Measurements from ENCODE around the gene ORMDL1.

Gene ORMDL1

DNA sequence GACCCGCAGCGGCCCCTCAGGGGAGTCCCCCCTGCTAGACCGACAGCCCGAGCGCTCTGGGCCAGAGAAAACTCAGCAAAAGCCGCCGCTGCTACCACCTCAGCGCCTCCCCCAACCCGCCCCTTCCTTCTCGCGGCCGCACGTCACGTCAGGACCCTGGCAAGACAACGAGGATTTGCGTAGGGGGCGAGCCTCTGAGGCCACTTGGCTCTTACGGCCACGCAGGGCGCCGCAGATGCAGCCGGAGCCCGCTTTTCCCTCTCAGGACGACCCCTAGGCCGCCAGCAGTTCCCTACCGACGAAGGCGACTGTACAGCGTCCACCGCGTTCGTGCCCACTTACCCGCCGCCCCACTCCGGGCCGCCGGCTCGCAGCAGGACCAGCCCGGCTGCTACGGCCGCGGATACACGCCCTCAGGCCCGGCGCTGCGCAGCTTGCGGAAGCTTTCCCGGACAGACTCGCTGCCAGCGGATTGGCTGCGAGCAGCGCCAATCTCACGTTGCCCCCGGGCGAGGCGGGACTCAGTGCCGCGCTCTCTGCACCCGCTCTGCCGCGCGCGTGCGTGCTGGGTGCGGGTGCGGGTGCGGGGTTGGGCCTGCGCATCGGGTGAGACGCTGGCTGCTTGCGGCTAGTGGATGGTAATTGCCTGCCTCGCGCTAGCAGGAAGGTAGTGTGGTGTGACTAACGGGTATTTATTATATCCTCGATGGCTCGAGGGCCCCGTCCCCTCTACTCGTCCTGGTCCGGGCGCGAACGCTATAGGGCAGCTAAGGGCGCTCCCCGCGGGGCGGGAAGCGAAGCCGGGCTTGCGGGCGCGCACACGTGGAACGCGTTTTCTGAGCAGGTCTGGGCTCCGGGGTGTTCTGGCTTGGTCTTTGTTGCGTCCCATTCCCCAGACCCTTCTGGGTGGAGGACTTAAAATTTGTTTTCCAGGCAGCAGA is at the start of gene ORMDL1, which contains the start of gene PMS1:
TSS of gene ORMDL1 (minus strand) at position 413 of the 941 bp plus-strand sequence. CDS start 1,744 bp downstream, outside the sequence.
TSS of gene PMS1 (plus strand) at position 524 of the 941 bp plus-strand sequence. CDS start 7,360 bp downstream, outside the sequence.
- in situ Hi-C loops (cut with MboI; ENCODE audit: low sequenced_read_pairs): no loop called here

DNA sequence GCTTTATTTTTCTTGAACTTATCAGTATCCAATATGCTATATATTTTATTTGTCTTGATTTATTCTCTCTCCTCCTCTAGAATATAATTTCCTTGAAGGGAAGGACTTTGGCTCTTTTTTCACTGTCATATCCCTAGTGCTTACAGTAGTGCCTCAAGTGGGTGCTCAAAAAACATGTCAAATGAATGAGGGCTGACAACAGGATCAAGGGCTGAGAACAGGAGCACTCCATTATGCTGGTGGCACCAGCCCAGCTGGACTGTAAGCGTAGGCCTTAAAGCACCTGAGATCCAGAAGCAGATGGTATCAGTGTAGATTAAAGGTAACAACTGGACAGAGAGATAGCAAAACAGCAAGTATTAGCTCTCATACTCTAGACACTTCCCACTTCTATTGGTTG is 46.4 kb upstream of the ORMDL1 start:
- in situ Hi-C loops (cut with MboI; ENCODE audit: low sequenced_read_pairs): no loop called here

DNA sequence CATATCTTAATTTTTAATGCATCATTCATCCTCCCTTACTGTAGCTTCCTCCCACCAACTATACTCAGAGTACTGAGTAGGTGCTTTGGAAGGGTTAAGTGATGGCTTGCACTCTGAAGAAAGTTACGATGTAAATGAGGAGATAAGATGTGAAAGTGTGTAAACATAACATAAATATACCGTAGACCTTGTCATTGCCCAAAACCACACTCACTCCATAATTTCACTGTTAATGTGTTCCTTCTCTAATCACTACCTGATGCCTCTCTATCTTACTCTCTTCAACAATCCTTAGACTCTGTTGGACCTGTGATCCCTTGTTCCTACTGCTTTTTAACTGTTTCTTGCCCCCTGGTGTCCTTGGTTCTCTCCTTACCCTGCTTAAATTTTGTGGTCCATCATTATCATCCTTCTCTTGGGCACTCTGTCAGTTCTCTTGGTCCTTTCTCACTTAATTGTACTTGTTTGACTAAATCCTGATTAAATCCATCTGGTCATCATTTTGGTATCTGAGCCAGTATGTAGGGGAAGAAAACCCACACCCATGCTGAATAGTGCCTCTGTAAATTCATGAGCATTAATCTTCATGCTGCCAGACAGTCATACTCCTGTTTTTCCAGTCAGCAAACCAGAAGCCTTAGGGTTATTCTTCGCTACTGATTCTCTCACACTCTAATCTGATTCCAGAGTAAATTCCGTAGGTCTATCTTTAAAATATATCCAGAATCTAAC is 45.1 kb upstream of the ORMDL1 start:
- in situ Hi-C loops (cut with MboI; ENCODE audit: low sequenced_read_pairs): no loop called here

- in situ Hi-C loops (cut with MboI; ENCODE audit: low sequenced_read_pairs): no loop called here
These were observed 41.9 kb upstream of the ORMDL1 start for GRCh38 chr2:189826039-189826438.

- in situ Hi-C loops (cut with MboI; ENCODE audit: low sequenced_read_pairs): no loop called here
These were observed 40.7 kb upstream of the ORMDL1 start for GRCh38 chr2:189824694-189825396.

DNA sequence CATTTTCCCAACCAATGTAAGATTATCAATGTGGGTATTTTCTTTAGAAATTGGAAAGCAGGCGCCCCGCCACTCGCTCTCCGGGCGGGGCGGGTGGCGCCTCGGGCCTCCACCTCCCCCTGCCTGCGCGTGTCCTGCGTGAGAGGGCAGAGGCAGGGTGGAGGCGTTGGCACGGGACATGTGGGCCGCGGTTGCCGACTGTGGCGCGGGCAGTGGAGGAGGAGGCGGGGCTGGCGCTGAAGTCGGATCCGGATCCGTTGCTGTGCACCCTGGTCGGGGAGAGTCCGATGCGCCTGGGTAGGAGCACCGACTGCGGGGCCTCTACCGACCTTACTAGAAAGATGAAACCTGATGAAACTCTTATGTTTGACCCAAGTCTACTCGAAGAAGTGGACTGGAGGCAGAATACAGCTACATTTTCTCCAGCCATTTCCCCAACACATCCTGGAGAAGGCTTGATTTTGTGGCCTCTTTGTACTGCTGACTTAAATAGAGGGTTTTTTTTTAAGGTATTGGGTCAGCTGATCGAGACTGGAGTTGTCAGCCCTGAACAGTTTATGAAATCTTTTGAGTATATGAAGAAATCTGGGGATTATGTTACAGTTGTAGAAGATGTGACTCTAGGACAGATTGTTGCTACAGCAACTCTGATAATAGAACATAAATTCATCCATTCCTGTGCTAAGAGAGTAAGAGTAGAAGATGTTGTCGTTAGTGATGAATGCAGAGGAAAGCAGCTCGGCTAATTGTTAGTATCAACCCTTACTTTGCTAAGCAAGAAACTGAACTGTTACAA is 38.0 kb upstream of the ORMDL1 start:
- in situ Hi-C loops (cut with MboI; ENCODE audit: low sequenced_read_pairs): no loop called here

GRCh38 chr2:189819297-189819704 is 35.2 kb upstream of the ORMDL1 start:
- in situ Hi-C loops (cut with MboI; ENCODE audit: low sequenced_read_pairs): no loop called here

- in situ Hi-C loops (cut with MboI; ENCODE audit: low sequenced_read_pairs): no loop called here
These were observed 34.3 kb upstream of the ORMDL1 start for GRCh38 chr2:189818249-189819038.

DNA sequence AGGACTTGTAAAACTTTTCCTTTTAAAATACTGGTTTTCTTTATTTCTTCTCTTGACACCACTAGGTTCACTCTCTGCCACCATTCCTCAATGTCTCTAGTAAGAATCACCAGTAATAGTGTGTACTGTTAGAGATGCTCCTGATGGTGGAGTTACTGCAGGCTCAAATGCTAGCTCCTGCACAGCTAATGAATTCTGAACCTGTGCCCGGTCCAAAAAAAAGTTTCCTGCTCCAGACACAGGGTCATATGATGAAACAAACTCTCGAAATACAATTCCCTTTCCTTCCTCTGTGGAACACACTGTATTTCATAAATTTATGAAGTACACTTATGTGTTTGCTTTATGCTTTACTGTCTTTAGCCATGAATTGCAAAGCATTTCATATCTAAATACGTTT is 19.3 kb upstream of the ORMDL1 start:
- in situ Hi-C loops (cut with MboI; ENCODE audit: low sequenced_read_pairs): no loop called here

DNA sequence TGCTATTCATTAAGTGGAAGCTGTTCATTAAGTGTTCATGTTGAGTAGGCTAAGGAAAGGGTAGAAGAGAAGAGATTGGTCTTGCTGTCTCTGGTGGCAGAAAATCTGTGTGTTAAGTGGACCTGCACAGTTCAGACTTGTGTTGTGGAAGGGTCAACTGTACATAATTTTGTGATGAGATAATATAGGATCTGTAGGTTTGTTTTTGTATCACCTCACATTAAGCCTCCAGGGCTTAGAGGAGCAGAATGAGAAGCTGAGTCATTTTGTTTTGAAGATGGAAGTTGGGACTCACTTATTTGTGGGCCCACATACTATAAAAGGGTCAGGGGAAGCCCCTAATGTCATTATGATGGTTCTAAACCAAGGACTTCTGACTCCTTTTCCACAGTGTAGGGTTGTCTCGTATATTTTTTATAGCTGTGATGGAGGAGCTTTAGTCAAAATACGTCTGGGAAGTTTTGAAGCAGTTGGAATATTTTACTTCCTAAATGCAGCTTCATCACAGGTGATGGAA is 18.3 kb upstream of the ORMDL1 start:
- in situ Hi-C loops (cut with MboI; ENCODE audit: low sequenced_read_pairs): no loop called here

DNA sequence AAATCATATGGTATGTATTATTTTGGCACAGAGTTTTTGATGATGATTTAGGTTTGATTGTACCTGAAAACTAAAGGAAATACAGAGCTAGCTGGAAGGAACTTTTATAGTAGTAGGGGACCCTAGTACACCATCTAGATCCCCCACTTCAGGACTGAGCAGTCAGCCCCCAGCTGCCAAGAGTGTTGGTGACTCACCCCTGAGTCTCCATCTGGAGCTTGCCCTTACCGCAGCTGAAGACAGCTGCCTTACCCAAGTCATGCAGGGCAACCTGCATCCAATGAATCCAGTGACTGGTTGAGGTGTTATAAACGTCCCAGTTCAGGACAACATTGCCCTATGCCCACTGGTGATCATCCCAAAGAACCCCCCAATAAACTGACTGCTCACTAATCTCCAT is 15.4 kb upstream of the ORMDL1 start:
- in situ Hi-C loops (cut with MboI; ENCODE audit: low sequenced_read_pairs): no loop called here

DNA sequence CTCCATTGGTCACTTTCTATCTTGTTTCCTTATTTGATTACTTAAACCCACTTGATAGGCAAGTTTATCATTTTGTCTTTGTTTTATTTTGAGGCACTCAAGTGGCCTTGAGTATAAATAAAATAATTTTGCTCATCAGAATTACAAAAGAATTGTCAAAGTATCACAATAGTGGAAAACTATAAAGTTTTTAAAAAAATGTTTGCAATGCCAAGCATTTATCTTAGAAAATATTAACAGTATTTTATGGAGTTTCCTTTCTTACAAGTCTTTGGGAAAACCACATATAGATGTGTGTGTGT is 14.8 kb upstream of the ORMDL1 start:
- in situ Hi-C loops (cut with MboI; ENCODE audit: low sequenced_read_pairs): no loop called here

DNA sequence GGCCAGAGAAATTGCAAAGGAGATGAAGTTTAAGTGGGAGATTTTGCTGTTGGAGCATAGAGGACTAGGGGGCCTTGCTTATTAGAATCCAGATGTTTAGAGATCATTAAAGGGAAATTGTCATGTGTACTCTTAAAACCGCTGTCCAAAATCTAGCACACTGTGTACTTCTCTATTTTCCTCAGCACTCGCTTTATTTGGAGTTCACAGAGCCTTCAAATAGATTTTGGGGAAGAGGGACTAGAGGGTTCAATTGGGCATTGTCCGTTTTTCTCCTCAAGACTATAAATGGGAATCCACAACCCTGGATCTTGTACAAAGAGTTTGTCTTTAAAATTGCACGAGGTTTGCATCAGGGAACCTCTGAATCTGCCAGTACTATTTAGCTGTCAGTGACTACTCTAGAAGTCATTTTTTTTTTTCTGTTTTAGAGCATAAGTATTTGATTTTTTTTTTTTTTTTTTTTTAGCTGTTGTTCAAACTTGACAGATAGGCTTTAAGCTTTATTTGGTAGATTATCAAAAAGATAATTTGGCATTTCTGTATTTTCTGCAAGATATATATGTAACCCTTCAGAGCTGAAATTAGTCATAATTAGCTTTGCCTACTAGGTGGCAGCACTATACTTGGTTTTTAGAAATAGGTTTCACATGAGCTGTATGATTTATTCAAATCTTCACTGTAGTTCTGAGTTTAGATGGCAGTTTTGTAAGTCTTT is 14.3 kb upstream of the ORMDL1 start:
- in situ Hi-C loops (cut with MboI; ENCODE audit: low sequenced_read_pairs): no loop called here

DNA sequence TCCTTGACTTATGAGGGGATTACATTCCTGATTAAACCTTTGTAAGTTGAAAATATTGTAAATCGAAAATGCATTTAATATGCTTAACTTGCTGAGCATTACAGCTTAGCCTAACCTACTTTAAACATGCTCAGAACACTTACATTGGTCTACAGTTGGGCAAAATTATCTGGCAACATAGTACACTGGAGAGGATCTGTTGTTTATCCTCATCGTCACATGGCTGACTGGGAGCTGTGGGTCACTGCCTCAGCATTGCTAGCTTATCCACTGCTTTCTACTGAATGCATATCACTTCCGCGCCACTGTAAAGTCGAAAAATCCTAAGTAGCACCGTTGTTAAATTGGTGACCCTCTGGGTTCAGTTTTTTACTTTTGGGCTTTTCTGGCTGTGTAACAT is 13.8 kb upstream of the ORMDL1 start:
- in situ Hi-C loops (cut with MboI; ENCODE audit: low sequenced_read_pairs): no loop called here

DNA sequence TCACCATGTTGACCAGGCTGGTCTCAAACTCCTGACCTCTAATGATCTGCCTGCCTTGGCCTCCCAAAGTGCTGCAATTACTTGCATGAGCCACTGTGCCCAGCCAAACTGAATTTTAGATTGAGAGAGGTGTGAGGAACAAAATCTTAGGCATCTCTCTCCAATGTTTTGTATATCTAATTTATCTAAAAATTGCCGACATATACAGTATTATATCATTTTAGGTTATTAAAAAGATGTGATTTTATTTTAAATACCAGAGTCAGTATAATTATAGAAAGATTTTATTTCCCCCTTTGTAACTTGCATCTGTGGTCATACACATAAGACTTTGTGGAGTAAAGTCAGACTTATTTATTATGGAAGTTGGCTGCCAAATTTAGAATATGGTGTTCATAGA is 10.2 kb upstream of the ORMDL1 start:
- in situ Hi-C loops (cut with MboI; ENCODE audit: low sequenced_read_pairs): no loop called here

- in situ Hi-C loops (cut with MboI; ENCODE audit: low sequenced_read_pairs): no loop called here
These were observed 7.4 kb upstream of the ORMDL1 start for GRCh38 chr2:189791338-189792042.

DNA sequence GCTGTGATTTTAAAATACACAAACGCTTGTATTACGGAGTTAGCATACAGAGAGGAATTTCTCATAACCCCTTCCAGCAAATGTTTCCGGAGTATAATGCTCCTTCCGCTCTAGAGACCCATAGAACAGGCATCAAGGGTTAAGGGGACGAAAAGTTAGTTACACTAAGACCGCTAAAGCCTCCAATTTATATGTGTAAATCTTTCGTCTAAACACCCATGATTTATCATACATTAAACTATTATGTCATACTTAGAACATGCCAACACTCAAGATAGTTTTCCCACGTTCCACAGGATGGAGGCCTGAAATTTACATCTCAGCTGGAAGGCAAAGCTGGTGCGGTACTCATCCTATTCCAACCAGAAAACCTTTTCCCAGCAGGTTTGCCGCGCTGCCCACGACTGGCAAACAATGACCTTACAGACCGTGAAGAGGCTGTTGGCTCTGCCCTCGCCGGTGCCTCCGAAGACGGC is 650 bp downstream of the ORMDL1 start:
- in situ Hi-C loops (cut with MboI; ENCODE audit: low sequenced_read_pairs): no loop called here

DNA sequence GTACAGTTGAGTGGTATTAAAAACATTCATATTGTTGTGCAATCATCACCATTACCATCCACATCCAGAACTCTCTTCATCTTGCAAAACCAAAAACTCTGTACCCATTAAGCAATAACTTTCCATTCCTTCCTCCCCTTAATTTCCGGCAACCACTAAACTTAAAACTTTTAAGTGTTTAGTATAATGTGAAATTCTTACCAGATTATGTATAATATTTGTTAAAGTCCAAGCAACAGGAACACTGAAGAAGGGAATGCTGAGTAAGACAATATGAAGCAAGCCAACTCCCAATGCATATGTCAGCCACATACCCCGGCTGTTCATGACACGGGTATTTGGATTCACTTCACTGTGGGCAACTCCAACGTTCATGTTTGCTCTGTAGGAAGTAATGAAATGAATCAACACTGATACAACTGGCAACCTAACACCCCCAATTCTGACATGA is 1.9 kb downstream of the ORMDL1 start:
- in situ Hi-C loops (cut with MboI; ENCODE audit: low sequenced_read_pairs): no loop called here

All from HL-60/S4 treated with phorbol 12-myristate 13-acetate at 8.2 ng/mL for 4 days and 3 days (cell line).